GM10248 (cell line): ENCODE results near the gene SH2D6.

Experiments used
- CTCF ChIA-PET: fragments of 300-600 bp; sonication (Branson Sonifier 250); formaldehyde crosslinking; extraction: SDS; loops from one replicate; lab custom pipeline; 2021; ENCODE audit warnings: antibody characterized with exemption; lab: Yijun Ruan, JAX
- POLR2A ChIA-PET: fragments of 350-650 bp; sonication (Branson Sonifier 250); formaldehyde crosslinking; extraction: SDS; loops from one replicate; lab custom pipeline; 2020; ENCODE audit warnings: antibody characterized with exemption; lab: Yijun Ruan, JAX
- DNase-seq: peaks from one replicate; pipeline ENCODE4 v3.0.0; 2012; ENCODE audit errors: extremely low spot score
- TF ChIP-seq, protein P1 (sequence below): IDR thresholded peaks from 2 replicates; pipeline ENCODE4 v1.5.1; 2012; ENCODE audit warnings: mild to moderate bottlenecking, low read depth; ENCODE audit errors: extremely low read depth, missing control alignments, control extremely low read depth

Gene SH2D6

DNA sequence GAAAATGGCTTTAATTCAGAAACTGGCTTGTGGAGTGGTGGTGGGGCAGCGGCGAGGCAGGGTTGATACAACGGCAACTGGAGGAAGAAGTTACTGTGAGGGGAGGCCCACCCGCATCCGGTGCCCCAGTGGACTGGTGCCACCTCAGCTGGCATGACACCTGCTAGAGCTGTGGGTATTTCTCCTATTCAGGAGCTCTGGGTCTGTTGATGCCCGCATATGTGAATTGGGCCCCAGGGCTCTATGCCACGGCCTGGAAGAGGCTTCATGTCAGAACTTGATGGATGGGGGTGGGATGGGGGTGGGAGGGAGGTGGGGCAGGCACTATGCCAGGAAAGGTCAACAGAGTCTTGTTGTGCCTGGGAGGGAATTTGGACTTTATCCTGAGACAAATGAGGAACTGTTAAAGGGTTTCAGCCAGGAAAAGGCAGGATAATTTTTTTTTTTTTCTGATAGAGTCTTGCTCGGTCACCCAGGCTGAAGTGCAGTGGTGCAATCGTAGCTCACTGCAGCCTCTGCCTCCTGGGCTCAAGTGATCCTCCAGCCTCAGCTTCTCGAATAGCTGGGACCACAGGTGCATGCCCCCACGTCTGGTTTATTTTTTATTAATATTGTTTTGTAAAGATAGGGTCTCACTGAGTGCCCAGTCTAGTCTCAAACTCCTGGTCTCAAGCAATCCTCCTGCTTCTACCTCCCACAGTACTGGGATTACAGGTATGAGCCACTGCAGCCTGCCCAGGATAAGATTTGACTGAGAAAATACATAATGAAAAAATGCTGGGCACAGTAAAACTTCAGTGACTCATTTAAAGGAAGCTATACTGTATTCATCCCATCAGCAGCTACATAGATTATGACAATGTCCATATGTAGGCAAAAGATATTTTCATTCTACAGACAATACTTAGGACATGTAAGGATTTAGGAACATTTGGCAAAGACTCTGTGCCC is 52.6 kb downstream of the SH2D6 start:
- TF ChIP-seq, protein P1, sequence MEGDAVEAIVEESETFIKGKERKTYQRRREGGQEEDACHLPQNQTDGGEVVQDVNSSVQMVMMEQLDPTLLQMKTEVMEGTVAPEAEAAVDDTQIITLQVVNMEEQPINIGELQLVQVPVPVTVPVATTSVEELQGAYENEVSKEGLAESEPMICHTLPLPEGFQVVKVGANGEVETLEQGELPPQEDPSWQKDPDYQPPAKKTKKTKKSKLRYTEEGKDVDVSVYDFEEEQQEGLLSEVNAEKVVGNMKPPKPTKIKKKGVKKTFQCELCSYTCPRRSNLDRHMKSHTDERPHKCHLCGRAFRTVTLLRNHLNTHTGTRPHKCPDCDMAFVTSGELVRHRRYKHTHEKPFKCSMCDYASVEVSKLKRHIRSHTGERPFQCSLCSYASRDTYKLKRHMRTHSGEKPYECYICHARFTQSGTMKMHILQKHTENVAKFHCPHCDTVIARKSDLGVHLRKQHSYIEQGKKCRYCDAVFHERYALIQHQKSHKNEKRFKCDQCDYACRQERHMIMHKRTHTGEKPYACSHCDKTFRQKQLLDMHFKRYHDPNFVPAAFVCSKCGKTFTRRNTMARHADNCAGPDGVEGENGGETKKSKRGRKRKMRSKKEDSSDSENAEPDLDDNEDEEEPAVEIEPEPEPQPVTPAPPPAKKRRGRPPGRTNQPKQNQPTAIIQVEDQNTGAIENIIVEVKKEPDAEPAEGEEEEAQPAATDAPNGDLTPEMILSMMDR, result no peak
- no peak for DNase-seq
- ChIA-PET CTCF (interaction anchor here (0.7 kb wide), 1 partner anchor 50 kb away, joined by 3 read pairs; no protein-coding TSS in a partner anchor), POLR2A (no interaction called here)

DNA sequence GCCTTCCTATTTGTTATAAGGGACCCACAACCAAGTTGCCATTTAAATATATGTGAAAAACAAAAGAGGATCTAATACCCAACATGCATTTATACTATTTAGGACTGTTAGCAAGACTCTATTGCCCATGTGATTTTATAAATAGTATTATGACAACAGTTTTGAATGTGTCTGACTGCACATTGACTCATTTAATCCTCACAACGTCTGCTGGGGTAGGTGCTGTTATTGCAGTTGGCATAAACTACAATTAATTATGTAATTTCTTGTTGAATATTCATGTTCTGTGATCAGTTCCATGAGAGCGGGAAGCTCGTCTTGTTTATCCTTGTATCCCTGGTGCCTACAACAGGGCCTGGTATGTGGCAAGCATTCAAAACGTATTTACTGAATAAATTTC is 53.7 kb downstream of the SH2D6 start:
- DNase-seq, result no peak

DNA sequence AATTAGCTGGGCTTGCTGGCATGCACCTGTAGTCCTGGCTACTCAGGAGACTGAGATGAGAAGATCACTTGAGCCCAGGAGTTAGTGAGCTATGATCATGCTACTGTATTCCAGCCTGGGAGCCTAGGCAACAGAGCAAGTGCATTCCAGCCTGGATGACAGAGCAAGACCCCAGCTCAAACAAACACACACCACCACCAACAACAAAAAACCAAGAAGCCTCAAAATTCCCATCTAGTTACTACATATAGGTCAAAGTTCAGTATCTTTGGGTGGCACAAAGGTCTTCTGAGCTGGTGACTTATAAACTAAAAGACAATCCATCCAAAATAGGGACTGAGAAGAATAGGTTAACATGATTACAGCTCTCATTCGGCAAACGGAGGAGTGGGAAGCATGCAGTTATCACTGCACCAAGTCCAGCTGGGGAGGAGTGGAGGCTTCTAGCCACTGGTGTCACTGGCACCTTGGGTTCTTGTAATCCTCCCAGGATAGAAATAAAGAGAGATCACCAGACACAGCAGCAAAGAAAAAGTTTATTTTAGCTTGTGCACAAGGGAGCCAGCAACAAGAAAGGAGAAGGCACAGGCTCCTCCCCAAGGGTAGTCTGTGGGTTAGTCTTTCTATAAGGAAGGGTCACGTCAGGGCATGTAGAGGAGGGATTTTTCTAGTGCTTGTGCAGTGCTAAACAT is 57.4 kb downstream of the SH2D6 start:
- ChIA-PET POLR2A (interaction anchor here (1.2 kb wide), 1 partner anchor 63 kb away, joined by 4 read pairs; the partner anchor contains the start of gene MAT2A), CTCF (interaction anchor here (0.9 to 2.0 kb wide), 3 partner anchors 7 to 21 kb away, joined by 3 to 5 read pairs (median 4); no protein-coding TSS in a partner anchor)
- TF ChIP-seq, protein P1, result no peak
- no peak for DNase-seq

More for the DNA sequence above, 53.7 kb downstream of the SH2D6 start:
- CTCF ChIA-PET, result interaction anchor here (0.9 to 1.5 kb wide), 4 partner anchors 14 to 79 kb away, joined by 3 to 4 read pairs (median 4); no protein-coding TSS in a partner anchor
- POLR2A ChIA-PET, result interaction anchor here (0.7 kb wide), 1 partner anchor 70 kb away, joined by 6 read pairs; no protein-coding TSS in a partner anchor
- TF ChIP-seq, protein P1, result no peak

DNA sequence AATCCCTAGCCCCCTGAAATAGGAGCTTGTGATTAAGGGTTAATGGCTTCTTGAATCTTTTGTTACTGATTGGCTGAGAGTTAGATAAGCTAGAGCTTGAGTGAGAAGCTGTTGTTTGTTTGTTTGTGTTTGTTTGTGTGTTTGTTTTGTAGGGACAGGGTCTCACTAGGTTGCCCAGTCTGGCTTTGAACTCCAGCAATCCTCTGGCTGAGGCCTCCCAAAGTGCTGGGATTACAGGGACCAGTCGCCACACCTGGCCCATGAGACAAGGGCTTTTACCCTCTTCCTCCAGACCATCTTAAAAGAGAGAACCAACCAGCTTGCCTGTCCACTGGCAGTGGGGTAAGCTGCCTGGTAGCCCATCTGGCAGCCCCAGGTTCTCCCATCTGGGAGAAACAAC is 58.1 kb downstream of the SH2D6 start:
- CTCF ChIA-PET, result interaction anchor here (1.2 kb wide), 1 partner anchor 8 kb away, joined by 5 read pairs; no protein-coding TSS in a partner anchor
- POLR2A ChIA-PET, result interaction anchor here (1.2 kb wide), 1 partner anchor 62 kb away, joined by 4 read pairs; the partner anchor contains the start of gene MAT2A

DNA sequence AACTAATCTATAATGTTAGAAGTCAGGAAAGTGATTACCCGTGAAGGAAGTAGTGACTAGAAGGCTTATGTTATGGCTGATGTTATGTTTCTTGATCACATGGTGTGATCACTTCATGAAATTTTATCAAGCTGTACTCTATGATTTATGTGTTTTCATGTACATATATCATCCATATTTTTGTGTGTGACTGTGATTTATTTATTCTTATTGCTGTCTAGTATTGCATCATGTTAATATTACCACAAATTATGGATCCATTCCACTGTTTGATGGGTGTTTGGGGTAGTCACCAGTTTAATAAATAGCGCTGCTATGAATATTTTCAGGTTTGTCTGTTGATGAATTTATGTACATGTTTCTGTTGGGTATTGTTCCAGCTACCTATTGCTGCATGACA is 59.4 kb downstream of the SH2D6 start:
- CTCF ChIA-PET, result no interaction called here

More for the DNA sequence above, 58.1 kb downstream of the SH2D6 start:
- TF ChIP-seq, protein P1, result no peak
- no peak for DNase-seq

More for the DNA sequence above, 59.4 kb downstream of the SH2D6 start:
- POLR2A ChIA-PET, result no interaction called here
- TF ChIP-seq, protein P1, result no peak
- no peak for DNase-seq
